ENCODE data around the gene CEP70. TPM values are rescaled to one million over a fixed set of nuclear protein-coding genes. Genes with fewer than 3 reads are reported as not detected.
"Not testable (repeated sequence)": the region's sequence is repeated elsewhere in the genome, so short reads cannot be mapped to it uniquely, and the experiment has no call there.

CEP70 gene
- total and polyA plus RNA-seq, 5 donors: 17.0 to 46.9 (median 38.5) TPM

DNA sequence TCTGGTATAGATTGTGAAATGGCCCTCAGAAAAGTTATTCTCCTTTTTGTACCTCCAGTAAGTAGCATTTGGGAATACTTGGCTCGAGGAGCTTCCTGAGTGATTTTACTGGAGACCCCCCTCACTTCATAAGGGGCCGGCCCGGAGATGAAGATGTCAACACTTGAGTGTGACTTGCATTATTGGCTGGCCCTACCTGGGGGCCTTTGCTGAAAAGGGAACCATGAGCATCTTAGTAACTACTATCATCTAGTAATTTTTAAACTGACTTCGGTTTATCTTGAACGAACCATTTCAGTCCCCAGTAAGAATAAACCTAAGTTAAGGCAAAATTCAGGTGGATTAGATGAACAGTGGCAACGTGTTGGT, 15.8 kb upstream of the CEP70 start:
- no peak overlapping the region for H3K27ac ChIP-seq (ENCODE audit: low read length)
- ATAC-seq: no peak
- no peak for DNase-seq
- intact Hi-C loops (cut with DNase I): loop anchor here in 1 of 4 donors (10.0 kb wide), 1 partner anchor 75 kb away; no protein-coding TSS in a partner anchor
- H3K27me3 ChIP-seq (ENCODE audit: control insufficient read depth, insufficient read depth): no peaks in the 10 kb centered on the region
- peak overlapping the region; percentile 70 for H3K4me3 ChIP-seq (ENCODE audit: low read length)
- 59% methylated on average over 6 of the region's 6 CpGs for WGBS
- no peaks in the 10 kb centered on the region for H3K9me3 ChIP-seq (ENCODE audit: control insufficient read depth, low read length)
- peaks cover 2% of the 10 kb centered on the region for H3K4me1 ChIP-seq (ENCODE audit: control insufficient read depth, insufficient read depth, low read length)

DNA sequence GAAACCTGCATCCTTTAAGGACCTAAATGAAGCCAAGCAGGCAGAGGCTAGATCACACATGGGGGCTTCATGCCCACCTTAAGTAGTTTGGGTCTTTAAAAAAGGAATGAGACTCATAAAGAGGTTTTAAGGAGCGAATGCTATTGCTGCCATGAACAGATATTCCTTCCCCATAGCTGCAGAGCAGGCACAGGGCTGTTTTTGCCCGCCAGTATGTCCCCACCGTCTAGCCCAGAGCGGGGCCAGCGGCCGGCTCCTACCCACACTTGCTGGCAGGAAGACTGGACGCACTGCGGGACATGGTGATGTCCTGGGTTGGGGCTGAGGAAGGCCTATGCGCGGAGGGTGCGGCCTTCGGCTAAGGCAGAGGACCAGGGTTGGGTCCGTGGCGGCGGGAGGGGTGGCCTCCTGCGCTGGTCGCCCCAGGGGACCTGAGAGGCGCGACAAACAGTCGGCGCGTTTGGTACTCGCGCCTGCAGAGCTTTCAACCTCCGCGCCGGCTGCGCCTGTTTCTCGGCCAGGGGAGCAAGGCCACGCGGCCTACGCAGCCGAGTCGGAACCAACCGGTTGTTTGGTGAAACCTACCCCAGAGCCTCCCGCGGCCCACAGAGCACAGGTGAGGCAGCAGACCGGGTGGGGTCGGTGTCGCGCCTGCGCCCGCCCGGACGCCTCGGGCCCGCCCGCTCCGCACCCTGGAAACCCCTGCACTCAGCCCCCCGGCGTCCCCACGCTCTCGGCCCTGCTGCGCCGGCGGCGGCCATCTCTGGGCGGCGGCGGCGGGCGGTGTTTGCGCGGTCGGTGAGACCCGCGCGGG, 14.5 kb upstream of the CEP70 start, which contains the start of gene FAIM:
Gene FAIM (plus strand): TSS at position 450 of the 814 bp plus-strand sequence. CDS start 10,956 bp downstream, outside the sequence.
- Histone ChIP-seq H3K27ac (ENCODE audit: low read length) (peak within 1 kb of the TSS; percentile 71), H3K4me3 (ENCODE audit: low read length) (peak within 1 kb of the TSS; percentile 70), H3K9me3 (ENCODE audit: control insufficient read depth, low read length) (no peaks in the 10 kb centered on the region), H3K27me3 (ENCODE audit: control insufficient read depth, insufficient read depth) (no peaks in the 10 kb centered on the region), H3K4me1 (ENCODE audit: control insufficient read depth, insufficient read depth, low read length) (peaks cover 2% of the 10 kb centered on the region)
- 1% methylated on average over 68 of the region's 68 CpGs for WGBS
- ATAC-seq: peak; percentile 89 to 90
- peak; percentile 69 to 88 (median 88) for DNase-seq
- intact Hi-C loops (cut with DNase I): no loop called here

DNA sequence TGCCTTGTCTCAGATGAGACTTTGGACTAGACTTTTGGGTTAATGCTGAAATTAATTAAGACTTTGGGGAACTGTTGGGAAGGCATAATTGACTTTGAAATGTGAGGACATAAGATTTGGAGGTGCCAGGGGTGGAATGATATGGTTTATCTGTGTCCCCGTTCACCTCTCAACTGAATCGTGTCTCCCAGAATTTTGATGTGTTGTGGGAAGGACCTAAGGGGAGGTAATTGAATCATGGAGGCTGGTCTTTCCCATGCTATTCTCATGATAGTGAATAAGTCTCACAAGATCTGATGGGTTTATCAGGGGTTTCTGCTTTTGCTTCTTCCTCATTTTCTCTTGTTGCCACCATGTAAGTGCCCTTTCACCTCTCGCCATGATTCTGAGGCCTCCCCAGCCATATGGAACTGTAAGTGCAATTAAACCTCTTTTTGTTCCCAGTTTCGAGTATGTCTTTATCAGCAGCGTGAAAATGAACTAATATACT, 10.1 kb upstream of the CEP70 start:
- H3K4me1 ChIP-seq (ENCODE audit: control insufficient read depth, insufficient read depth, low read length); intact Hi-C loops (cut with DNase I); H3K27ac ChIP-seq (ENCODE audit: low read length); ATAC-seq; H3K9me3 ChIP-seq (ENCODE audit: control insufficient read depth, low read length); H3K27me3 ChIP-seq (ENCODE audit: control insufficient read depth, insufficient read depth); DNase-seq; H3K4me3 ChIP-seq (ENCODE audit: low read length): not testable (repeated sequence)
- 95% methylated on average over 5 of the region's 5 CpGs for WGBS

DNA sequence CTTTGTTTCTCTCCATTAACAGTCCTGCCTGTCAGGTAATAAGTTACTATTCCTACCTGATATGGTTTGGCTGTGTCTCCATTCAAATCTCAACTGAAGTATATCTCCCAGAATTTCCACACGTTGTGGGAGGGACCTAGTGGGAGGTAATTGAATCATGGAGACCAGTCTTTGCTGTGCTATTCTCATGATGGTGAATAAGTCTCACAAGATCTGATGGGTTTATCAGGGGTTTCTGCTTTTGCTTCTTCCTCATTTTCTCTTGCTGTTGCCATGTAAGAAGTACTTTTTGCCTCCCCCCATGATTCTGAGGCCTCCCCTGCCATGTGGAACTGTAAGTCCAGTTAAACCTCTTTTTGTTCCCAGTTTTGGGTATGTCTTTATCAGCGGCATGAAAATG, 7.6 kb upstream of the CEP70 start:
- H3K9me3 ChIP-seq (ENCODE audit: control insufficient read depth, low read length); H3K4me1 ChIP-seq (ENCODE audit: control insufficient read depth, insufficient read depth, low read length); H3K27me3 ChIP-seq (ENCODE audit: control insufficient read depth, insufficient read depth); intact Hi-C loops (cut with DNase I); DNase-seq; ATAC-seq; H3K27ac ChIP-seq (ENCODE audit: low read length); H3K4me3 ChIP-seq (ENCODE audit: low read length): not testable (repeated sequence)
- 80% methylated on average over 2 of the region's 2 CpGs for WGBS

DNA sequence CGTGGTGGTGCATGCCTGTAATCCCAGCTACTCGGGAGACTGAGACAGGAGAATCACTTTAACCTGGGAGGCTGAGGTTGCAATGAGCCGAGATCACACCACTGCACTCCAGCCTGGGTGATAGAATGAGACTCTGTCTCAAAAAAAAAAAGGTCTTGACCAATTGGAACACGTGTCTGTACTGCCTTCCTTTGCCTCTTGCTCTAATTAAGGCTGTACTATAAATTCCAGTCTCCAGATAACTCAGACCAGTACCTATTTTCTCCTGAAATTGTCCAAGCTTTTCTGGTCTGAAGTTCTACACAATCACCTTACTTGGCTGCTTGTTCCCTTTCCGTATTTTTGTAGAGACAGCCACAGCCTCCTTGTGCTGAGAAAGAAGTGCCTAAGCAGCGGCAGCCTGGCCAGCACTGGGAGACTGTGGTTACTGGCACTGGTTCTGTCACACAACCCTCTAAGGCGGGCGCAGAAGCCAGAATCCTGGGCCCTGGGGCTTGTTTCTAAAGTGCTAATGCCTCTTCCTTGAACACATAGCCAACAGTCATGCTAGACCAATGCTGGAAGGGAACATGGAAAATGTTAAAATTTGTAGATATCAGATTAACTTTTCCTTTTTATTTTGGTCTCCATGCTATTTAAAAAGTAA, 6.2 kb upstream of the CEP70 start:
- intact Hi-C loops (cut with DNase I): no loop called here
- ATAC-seq: no peak
- H3K4me3 ChIP-seq (ENCODE audit: low read length): no peak overlapping the region
- H3K9me3 ChIP-seq (ENCODE audit: control insufficient read depth, low read length): no peaks in the 10 kb centered on the region
- no peak for DNase-seq
- no peak overlapping the region for H3K27ac ChIP-seq (ENCODE audit: low read length)
- WGBS: 75% methylated on average over 8 of the region's 8 CpGs
- H3K4me1 ChIP-seq (ENCODE audit: control insufficient read depth, insufficient read depth, low read length): no peaks in the 10 kb centered on the region
- H3K27me3 ChIP-seq (ENCODE audit: control insufficient read depth, insufficient read depth): no peaks in the 10 kb centered on the region

DNA sequence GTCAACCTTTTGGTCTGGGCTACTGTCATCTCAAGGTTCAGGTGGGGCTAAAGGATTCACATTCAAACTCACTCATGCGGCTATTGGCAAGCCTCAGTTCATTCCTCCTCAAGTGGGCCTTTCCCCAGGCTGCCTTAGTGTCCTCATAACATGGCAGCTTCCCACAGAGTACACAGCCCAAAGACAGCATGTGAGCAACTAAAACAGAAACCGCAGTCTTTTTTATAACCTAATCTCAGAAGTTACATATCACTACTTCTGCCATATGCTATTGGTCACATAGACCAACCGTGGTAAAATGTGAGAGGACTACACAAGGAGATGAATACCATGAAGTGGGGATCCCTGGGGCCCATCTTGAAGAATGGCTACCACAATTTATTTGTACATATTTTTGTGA, 4.5 kb upstream of the CEP70 start:
- ATAC-seq (no peak), DNase-seq (no peak)
- Histone ChIP-seq H3K4me1 (ENCODE audit: control insufficient read depth, insufficient read depth, low read length) (no peaks in the 10 kb centered on the region), H3K9me3 (ENCODE audit: control insufficient read depth, low read length) (no peaks in the 10 kb centered on the region), H3K27me3 (ENCODE audit: control insufficient read depth, insufficient read depth) (no peaks in the 10 kb centered on the region), H3K27ac (ENCODE audit: low read length) (no peak overlapping the region), H3K4me3 (ENCODE audit: low read length) (no peak overlapping the region)
- intact Hi-C loops (cut with DNase I): no loop called here
- WGBS: 95% methylated on average over 3 of the region's 3 CpGs

DNA sequence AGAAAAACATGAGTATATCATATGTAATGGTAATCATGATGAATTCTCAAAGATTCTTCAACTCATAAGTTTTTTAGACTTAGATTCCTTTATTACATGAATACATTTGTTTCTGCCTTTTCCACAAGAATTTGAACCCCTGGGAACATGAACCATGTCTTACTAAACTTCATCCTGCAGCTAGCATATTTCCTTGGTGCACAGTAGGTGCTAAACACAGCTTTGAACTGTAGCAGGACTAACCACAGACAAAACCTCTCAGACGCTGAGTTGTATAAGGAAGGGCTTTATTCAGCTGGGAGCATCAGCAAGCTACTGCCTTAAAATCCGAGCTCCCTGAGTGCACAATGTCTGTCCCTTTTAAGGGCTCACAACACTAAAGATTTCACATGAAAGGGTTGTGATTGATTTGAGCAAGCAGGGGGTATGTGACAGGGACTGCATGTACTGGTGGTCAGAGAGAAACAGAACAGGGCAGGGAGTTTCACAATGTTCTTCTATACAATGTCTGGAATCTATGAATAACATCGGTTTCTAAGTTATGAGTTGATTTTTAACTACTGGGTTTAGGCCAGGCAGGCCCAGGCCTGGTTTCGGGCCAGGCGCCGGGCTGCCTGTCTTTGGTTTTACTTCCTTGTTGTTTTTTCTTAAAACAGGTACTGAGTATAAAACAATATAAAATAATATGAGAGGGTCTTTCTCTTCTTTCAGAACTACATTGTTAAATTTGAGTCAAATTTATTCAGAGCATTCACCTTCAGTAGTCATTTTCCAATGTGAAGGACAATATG, 3.3 kb upstream of the CEP70 start:
- H3K27me3 ChIP-seq (ENCODE audit: control insufficient read depth, insufficient read depth); intact Hi-C loops (cut with DNase I); ATAC-seq; DNase-seq; H3K9me3 ChIP-seq (ENCODE audit: control insufficient read depth, low read length); H3K4me1 ChIP-seq (ENCODE audit: control insufficient read depth, insufficient read depth, low read length); H3K4me3 ChIP-seq (ENCODE audit: low read length); H3K27ac ChIP-seq (ENCODE audit: low read length): not testable (repeated sequence)
- 86% methylated on average over 6 of the region's 6 CpGs for WGBS

DNA sequence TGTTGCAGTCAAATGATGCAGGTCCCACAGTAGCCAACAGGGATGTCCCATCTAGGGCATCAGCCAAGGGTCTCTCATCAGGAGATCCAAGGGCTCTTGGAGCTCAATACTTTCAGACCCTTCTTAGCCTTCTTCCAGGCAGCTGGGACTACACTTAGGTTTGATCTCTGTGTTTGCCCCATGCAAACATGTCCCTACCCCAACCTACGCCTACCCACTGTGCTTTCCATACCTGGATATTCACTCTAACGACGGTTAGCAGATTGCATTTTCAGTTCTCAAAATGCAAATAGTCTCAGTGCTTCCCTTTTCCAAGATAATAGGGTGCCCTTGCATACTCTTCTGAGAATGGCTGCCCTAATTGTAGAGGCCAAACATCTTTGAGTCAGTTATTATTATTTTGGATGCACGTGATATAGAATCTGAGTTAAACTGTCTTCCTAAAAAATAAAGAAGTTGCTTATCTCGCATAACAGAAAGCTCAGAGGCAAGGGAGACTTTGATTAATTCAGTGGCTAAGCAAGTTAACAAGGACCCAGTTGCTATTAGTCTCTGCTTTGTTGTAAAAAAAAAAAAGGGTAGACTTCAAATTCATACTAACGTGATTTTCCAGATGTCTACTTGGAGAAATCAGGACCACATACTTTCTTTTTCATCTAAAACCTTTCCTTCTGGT, 1.0 kb upstream of the CEP70 start:
- intact Hi-C loops (cut with DNase I): loop anchor here (1.0 to 5.0 kb wide), 3 partner anchors 320 to 322 kb away; no protein-coding TSS in a partner anchor
- H3K9me3 ChIP-seq (ENCODE audit: control insufficient read depth, low read length): no peaks in the 10 kb centered on the region
- ATAC-seq: no peak
- H3K4me1 ChIP-seq (ENCODE audit: control insufficient read depth, insufficient read depth, low read length): no peaks in the 10 kb centered on the region
- H3K27me3 ChIP-seq (ENCODE audit: control insufficient read depth, insufficient read depth): no peaks in the 10 kb centered on the region
- H3K4me3 ChIP-seq (ENCODE audit: low read length): no peak overlapping the region
- 42% methylated on average over 6 of the region's 6 CpGs for WGBS
- DNase-seq: no peak
- no peak overlapping the region for H3K27ac ChIP-seq (ENCODE audit: low read length)

DNA sequence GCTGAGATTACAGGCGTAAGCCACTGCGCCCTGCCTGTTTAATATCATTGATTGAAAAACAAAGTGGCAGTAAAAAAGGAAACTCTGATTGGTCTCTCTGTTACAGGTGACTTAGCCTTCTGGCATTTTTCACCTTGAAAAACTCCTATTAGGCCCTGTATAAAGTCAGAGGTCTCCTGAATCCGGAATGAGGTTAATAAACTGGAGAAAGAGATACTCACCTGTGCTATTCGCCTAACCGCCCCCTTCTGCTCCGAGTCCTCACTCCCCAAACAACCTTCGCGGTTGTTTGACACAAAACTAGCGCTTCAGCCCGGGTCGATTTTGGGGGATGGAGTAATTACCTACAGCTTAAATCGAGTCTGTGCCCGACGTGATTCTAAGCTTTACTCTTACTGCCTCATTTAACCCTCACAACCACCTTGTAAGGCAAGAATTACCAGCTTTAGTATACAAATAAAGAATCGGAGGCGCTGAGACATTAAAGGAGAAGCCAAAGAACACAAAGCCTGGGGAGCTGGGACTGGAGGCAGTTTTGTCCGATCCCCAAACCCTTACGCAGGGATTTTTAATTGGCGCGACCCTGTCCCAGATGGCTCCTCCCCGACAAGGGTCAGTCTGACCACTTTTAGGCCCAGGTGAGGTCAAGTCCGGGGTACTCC, 441 bp downstream of the CEP70 start:
- Histone ChIP-seq H3K27ac (ENCODE audit: low read length) (peak overlapping the region; percentile 88), H3K9me3 (ENCODE audit: control insufficient read depth, low read length) (no peaks in the 10 kb centered on the region), H3K27me3 (ENCODE audit: control insufficient read depth, insufficient read depth) (no peaks in the 10 kb centered on the region), H3K4me1 (ENCODE audit: control insufficient read depth, insufficient read depth, low read length) (no peaks in the 10 kb centered on the region), H3K4me3 (ENCODE audit: low read length) (peak overlapping the region; percentile 82)
- intact Hi-C loops (cut with DNase I): loop anchor here (1.0 to 5.0 kb wide), 3 partner anchors 321 to 324 kb away; no protein-coding TSS in a partner anchor
- DNase-seq (no peak), ATAC-seq (no peak)
- 11% methylated on average over 22 of the region's 22 CpGs for WGBS

DNA sequence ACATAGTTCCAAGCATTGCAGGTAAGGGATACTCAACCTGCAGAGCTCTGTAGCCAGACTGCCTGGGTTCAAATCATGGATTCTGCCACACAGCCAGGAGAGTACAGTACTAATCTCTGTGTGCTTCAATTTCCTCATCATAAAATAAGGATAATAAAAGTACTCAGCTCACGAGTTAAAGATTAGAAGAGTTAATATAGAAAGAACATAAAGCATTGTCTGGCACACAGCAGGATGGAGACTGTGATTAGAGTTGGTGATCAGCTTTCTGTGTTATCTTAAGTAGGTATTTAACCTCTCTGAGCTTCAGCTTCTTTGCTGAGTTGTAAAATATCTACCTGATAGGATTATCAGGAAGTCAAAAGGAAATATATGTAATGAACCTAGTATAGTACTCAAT, 2.7 kb downstream of the CEP70 start:
- Histone ChIP-seq H3K4me1 (ENCODE audit: control insufficient read depth, insufficient read depth, low read length) (no peaks in the 10 kb centered on the region), H3K9me3 (ENCODE audit: control insufficient read depth, low read length) (no peaks in the 10 kb centered on the region), H3K4me3 (ENCODE audit: low read length) (no peak overlapping the region), H3K27ac (ENCODE audit: low read length) (no peak overlapping the region), H3K27me3 (ENCODE audit: control insufficient read depth, insufficient read depth) (no peaks in the 10 kb centered on the region)
- 43% methylated on average over 1 of the region's 1 CpG for WGBS
- ATAC-seq: no peak
- no peak for DNase-seq
- intact Hi-C loops (cut with DNase I): loop anchor here in 2 of 4 donors (5.0 kb wide), 1 partner anchor 326 kb away; no protein-coding TSS in a partner anchor

Data from right cardiac atrium (tissue), 5 donors.